Breast epithelium (tissue), 4 donors: ENCODE measurements around the gene XPA. TPM values are rescaled to one million over a fixed set of nuclear protein-coding genes. Genes with fewer than 3 reads are reported as not detected.
"Not testable (repeated sequence)": the region's sequence is repeated elsewhere in the genome, so short reads cannot be mapped to it uniquely, and the experiment has no call there.

ENCODE experiments used
- DNase-seq, 2 donors: peaks; one replicate each; pipeline ENCODE4 v3.0.0-alpha.2; 2019; ENCODE audit warnings: low spot score in 2 of 2
- H3K27ac ChIP-seq, 2 donors: fragments of 200-600 bp; sonication (generic) in 1 of 2; one replicate each; pipeline ENCODE4 v1.5.1; 2016 to 2019; ENCODE audit warnings: mild to moderate bottlenecking in 1 of 2
- H3K27me3 ChIP-seq, 2 donors: fragments of 200-600 bp; sonication (generic) in 1 of 2; one replicate each; pipeline versions ENCODE4 v1.5.1 to v1.6.0; 2017 to 2019; ENCODE audit warnings: control low read depth in 1 of 2, mild to moderate bottlenecking in 1 of 2
- H3K36me3 ChIP-seq: fragments of 200-600 bp; one replicate; pipeline ENCODE4 v1.5.1; 2019
- H3K4me1 ChIP-seq, 2 donors: fragments of 200-600 bp; sonication (generic); one replicate each; pipeline ENCODE4 v1.5.1; 2016 to 2019; ENCODE audit warnings: control low read depth in 1 of 2
- H3K4me3 ChIP-seq, 3 donors: fragments of 200-600 bp; sonication (generic); 1 replicate in 2 of 3; 2 replicates in 1 of 3; pipeline ENCODE4 v1.5.1; 2016 to 2019; ENCODE audit warnings: mild to moderate bottlenecking in 3 of 3, moderate library complexity in 2 of 3
- H3K9me3 ChIP-seq, 2 donors: fragments of 200-600 bp; sonication (generic) in 1 of 2; one replicate each; pipeline ENCODE4 v1.5.1; 2016 to 2019; ENCODE audit warnings: control low read depth in 1 of 2
- CTCF ChIP-seq, 3 donors: fragments of 450-650 bp; IDR thresholded peaks; one replicate each; pipeline ENCODE4 v1.5.1; 2016 to 2017; ENCODE audit warnings: antibody characterized with exemption in 3 of 3, mild to moderate bottlenecking in 3 of 3, moderate library complexity in 3 of 3
- POLR2A ChIP-seq: fragments of 450-650 bp; IDR thresholded peaks from one replicate; pipeline ENCODE4 v1.6.1; 2016; ENCODE audit warnings: antibody characterized with exemption, mild to moderate bottlenecking, moderate library complexity
- POLR2AphosphoS5 ChIP-seq, 3 donors: sonication (generic); formaldehyde crosslinking; IDR thresholded peaks; one replicate each; pipeline ENCODE4 v1.6.1; 2017; ENCODE audit warnings: antibody characterized with exemption in 3 of 3
- intact Hi-C: fragments of 100-400 bp; cut with DNase I; formaldehyde crosslinking; loops from one replicate; pipeline ENCODE4 v1.15.1; 2023; ENCODE audit warnings: low total_unique reads
- total RNA-seq, 3 donors: library from RNA; depleted of rRNA; stranded (reverse); fragments of >200 nt; gene quantifications; one replicate each; pipeline ENCODE4 v1.1.0, GENCODE V29; 2016

XPA gene
- total RNA-seq, 3 donors from 2014 or later = 15.4 to 16.8 (median 16.7) TPM

GRCh38 chr9:97703437-97704344 lies 6.6 kb upstream of the XPA start:
- H3K9me3 ChIP-seq = no peaks in the 10 kb centered on the region
- no peak overlapping the region for H3K4me3 ChIP-seq
- peak overlapping the region; percentile 36 to 80 for H3K27ac ChIP-seq
- H3K36me3 ChIP-seq = no peaks in the 10 kb centered on the region
- H3K4me1 ChIP-seq = no peaks in the 10 kb centered on the region
- intact Hi-C loops = no loop called here
- TF ChIP-seq POLR2AphosphoS5 (IDR thresholded peaks at IDR 0.05) (no peak), CTCF (IDR thresholded peaks at IDR 0.05) (no peak), POLR2A (no peak)
- H3K27me3 ChIP-seq = no peaks in the 10 kb centered on the region
- peak in 1 of 2 donors; percentile 32 for DNase-seq

- H3K27ac ChIP-seq, H3K4me3 ChIP-seq, H3K36me3 ChIP-seq, H3K27me3 ChIP-seq, intact Hi-C loops, H3K9me3 ChIP-seq, DNase-seq: not testable (repeated sequence)
- peaks cover 0 to 16% of the 10 kb centered on the region in 2 donors for H3K4me1 ChIP-seq
Observed at GRCh38 chr9:97699824-97700223, 2.7 kb upstream of the XPA start.

GRCh38 chr9:97699281-97699680 lies 2.1 kb upstream of the XPA start:
- H3K27ac ChIP-seq, H3K36me3 ChIP-seq, H3K4me3 ChIP-seq, H3K9me3 ChIP-seq, H3K27me3 ChIP-seq, DNase-seq, intact Hi-C loops: not testable (repeated sequence)
- H3K4me1 ChIP-seq = peaks cover 0 to 16% of the 10 kb centered on the region in 2 donors

DNA sequence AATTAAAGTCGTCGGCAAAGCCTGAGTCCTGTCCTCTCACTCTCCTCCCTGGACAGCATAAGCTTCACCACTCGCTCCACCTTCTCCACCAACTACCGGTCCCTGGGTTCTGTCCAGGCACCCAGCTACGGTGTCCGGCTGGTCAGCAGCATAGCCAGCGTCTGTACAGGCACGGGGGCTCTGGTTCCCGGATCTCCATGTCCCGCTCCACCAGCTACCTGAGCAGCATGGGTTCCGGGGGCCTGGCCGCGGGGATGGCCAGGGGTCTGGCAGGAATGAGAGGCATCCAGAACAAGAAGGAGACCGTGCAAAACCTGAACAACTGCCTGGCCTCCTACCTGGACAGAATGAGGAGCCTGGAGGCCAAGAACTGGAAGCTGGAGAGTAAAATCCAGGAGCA lies 1.7 kb upstream of the XPA start:
- intact Hi-C loops = no loop called here
- Histone ChIP-seq H3K9me3 (no peaks in the 10 kb centered on the region), H3K27me3 (no peaks in the 10 kb centered on the region)

DNA sequence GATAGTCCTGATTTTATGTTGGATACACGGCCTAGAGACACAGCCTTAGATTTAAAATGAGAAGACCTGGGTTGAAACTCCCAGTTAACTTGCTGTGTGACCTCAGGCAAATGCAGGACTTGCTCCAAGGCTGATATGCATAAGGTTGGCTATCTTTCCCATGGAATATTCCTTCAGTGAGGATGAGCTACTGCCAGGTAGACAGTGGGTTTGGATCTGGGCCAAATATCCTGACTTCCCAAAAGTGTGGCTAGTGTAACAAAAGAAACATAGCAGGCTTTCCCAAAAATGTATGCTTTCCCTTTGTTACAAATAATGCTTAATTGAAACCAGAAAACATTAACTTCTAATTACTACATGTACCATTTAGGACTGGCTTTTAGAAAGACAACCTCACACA lies 697 bp upstream of the XPA start:
- no peak for TF ChIP-seq POLR2AphosphoS5 (IDR thresholded peaks at IDR 0.05)
- no peak for TF ChIP-seq CTCF (IDR thresholded peaks at IDR 0.05)
- no peak for TF ChIP-seq POLR2A
- no peak for DNase-seq

More for the DNA sequence above, 1.7 kb upstream of the XPA start:
- Histone ChIP-seq H3K4me1 (peaks cover 0 to 16% of the 10 kb centered on the region in 2 donors), H3K27ac (no peak overlapping the region), H3K4me3 (no peak overlapping the region), H3K36me3 (no peaks in the 10 kb centered on the region)
- no peak for DNase-seq
- TF ChIP-seq POLR2AphosphoS5 (IDR thresholded peaks at IDR 0.05) (no peak), POLR2A (no peak), CTCF (IDR thresholded peaks at IDR 0.05) (no peak)

DNA sequence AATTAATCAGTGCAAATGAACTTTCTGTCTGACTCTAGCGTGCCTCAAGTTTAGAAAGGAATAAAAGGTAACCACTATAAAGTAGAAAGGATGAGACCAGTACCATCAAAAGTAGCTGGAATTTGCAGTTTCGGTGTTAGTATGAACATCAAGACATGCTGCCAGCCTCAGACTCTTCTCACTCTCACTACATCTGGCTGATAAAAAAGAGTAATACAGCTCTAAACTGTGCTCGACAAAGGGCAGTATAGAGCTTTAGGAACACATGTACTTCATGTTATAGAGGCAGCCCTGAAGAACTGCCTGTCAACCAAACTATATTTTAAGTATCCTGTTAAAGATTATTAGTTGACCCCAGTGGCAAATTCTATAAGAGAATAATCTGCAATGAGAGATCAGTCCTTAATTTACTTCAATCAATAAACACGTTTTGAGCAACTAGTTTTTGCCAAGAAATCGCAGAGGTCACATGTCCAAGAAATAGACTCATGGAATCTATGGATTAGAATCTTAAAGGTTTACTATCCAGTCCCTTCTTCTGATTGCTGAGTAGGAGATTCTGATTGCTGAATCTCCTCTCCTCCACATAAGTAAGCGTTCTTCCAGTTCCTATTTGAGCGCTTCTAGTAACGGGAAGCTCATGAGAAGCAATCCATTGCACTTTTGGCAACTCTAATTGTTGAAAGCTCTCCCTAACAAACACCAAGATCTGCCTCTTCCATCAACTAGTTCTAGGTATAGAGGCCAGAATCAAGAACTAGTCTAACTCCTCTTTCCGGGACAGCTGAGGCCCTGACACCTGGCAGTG lies 941 bp downstream of the XPA start:
- Histone ChIP-seq H3K27me3 (no peaks in the 10 kb centered on the region), H3K4me3 (peak overlapping the region; percentile 84 to 89 (median 87)), H3K36me3 (no peaks in the 10 kb centered on the region), H3K9me3 (no peaks in the 10 kb centered on the region), H3K4me1 (peaks cover 0 to 16% of the 10 kb centered on the region in 2 donors), H3K27ac (peak overlapping the region; percentile 93 to 97)
- no peak for DNase-seq
- intact Hi-C loops = no loop called here
- TF ChIP-seq POLR2A = no peak
- TF ChIP-seq POLR2AphosphoS5 (IDR thresholded peaks at IDR 0.05) = no peak
- TF ChIP-seq CTCF (IDR thresholded peaks at IDR 0.05) = no peak

More for the DNA sequence above, 697 bp upstream of the XPA start:
- Histone ChIP-seq H3K4me3 (peak overlapping the region; percentile 84 to 89 (median 87)), H3K27me3 (no peaks in the 10 kb centered on the region), H3K9me3 (no peaks in the 10 kb centered on the region), H3K36me3 (no peaks in the 10 kb centered on the region), H3K4me1 (peaks cover 0 to 16% of the 10 kb centered on the region in 2 donors), H3K27ac (peak overlapping the region; percentile 93 to 97)
- intact Hi-C loops = no loop called here
